HL-60 (cell line): ENCODE measurements around the gene AK5.
A peak's percentile ranks its signal among the peaks of the same experiment; 100 is the strongest.

Experiments
- DNase-seq, 2 experiments: peaks; one replicate each; pipeline ENCODE4 v3.0.0-alpha.2; 2010 to 2020; ENCODE audit warnings: low read depth in 1 of 2, low spot score in 1 of 2
- H3K27ac ChIP-seq: fragments of 250-450 bp; sonication (Bioruptor Pico); replicated peaks from 2 replicates; pipeline ENCODE4 v1.5.1; 2020; ENCODE audit warnings: mild to moderate bottlenecking, moderate library complexity
- H3K27me3 ChIP-seq: fragments of 250-450 bp; sonication (Bioruptor Pico); 2 replicates; pipeline ENCODE4 v1.5.1; 2021; ENCODE audit warnings: mild to moderate bottlenecking, moderate library complexity; ENCODE audit not compliant: insufficient read depth, poor library complexity, severe bottlenecking
- H3K4me3 ChIP-seq: replicated peaks from 2 replicates; pipeline ENCODE4 v1.5.1; 2011; ENCODE audit warnings: mild to moderate bottlenecking, control low read depth, low read length; ENCODE audit not compliant: insufficient read depth
- CTCF ChIP-seq: IDR thresholded peaks from one replicate; pipeline ENCODE4 v1.5.1; 2011; ENCODE audit warnings: low read length, control low read depth, inconsistent platforms; ENCODE audit not compliant: insufficient read depth
- GABPA ChIP-seq: IDR thresholded peaks from 2 replicates; pipeline ENCODE4 v1.6.1; 2012; ENCODE audit warnings: low read depth
- POLR2AphosphoS5 ChIP-seq: IDR thresholded peaks from 2 replicates; pipeline ENCODE4 v1.6.1; 2012; ENCODE audit warnings: low read depth
- REST ChIP-seq: IDR thresholded peaks from 2 replicates; pipeline ENCODE4 v1.6.1; 2012; ENCODE audit warnings: low read depth; ENCODE audit not compliant: insufficient replicate concordance
- SPI1 ChIP-seq: IDR thresholded peaks from 2 replicates; pipeline ENCODE4 v1.6.1; 2012; ENCODE audit warnings: low read depth, mild to moderate bottlenecking, borderline replicate concordance

The AK5 gene

DNA sequence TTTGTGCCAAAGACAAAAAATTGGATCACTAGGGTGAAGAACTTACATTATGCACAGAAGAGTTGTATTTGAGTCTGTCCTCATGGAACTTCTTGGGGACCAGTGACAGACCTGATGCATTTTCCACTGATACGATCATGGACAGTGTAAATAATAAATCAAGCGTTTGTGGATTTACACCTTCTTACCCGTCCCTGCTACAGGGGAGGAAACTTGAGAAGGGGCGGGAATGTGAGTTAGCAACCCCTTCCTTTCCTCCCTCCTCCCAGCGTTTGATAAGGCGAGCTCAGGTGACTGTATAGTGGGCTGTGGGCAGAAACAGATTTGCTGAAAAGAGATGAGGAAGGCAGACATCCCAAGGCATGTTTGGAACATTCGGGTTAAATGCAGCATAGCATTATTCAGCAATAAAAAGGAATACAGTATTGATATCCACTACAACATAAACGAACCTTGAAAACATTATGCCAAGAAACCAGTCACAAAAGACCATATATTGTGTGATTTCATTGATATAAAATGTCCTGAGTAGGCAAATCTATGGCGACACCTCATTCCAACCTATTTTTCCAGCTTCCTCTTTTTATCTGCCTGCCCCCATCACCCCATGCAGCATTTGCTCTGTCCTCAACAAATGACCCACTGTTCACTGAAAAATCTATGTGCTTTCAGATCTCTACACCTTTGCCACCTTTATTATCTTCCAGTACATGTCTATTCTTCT lies 271.9 kb downstream of the AK5 start:
- no peak for DNase-seq
- H3K27me3 ChIP-seq = no peaks in the 10 kb centered on the region
- TF ChIP-seq REST = no peak
- TF ChIP-seq GABPA = no peak
- TF ChIP-seq SPI1 = peak; percentile 44; the same call in 1 of the 2 replicates
- H3K27ac ChIP-seq = no peak overlapping the region
- H3K4me3 ChIP-seq = no peak overlapping the region

- no peak for DNase-seq
- Histone ChIP-seq H3K27me3 (no peaks in the 10 kb centered on the region), H3K27ac (peak overlapping the region; percentile 17), H3K4me3 (no peak overlapping the region)
- TF ChIP-seq GABPA (no peak), REST (no peak), SPI1 (no peak), CTCF (no peak), POLR2AphosphoS5 (no peak)
These were observed 274.2 kb downstream of the AK5 start for GRCh38 chr1:77556045-77556444.

GRCh38 chr1:77557053-77557452 lies 275.2 kb downstream of the AK5 start:
- H3K27ac ChIP-seq = no peak overlapping the region
- DNase-seq = no peak
- H3K27me3 ChIP-seq = no peaks in the 10 kb centered on the region

GRCh38 chr1:77558591-77559164 lies 276.9 kb downstream of the AK5 start:
- TF ChIP-seq CTCF (no peak), POLR2AphosphoS5 (peak; percentile 32; the same call in 1 of the 2 replicates)
- DNase-seq = no peak
- H3K27me3 ChIP-seq = no peaks in the 10 kb centered on the region
- H3K27ac ChIP-seq = no peak overlapping the region
- no peak overlapping the region for H3K4me3 ChIP-seq

More at GRCh38 chr1:77557053-77557452, 275.2 kb downstream of the AK5 start:
- H3K4me3 ChIP-seq = no peak overlapping the region
- no peak for TF ChIP-seq GABPA

- DNase-seq = no peak
- H3K27me3 ChIP-seq = no peaks in the 10 kb centered on the region
- H3K27ac ChIP-seq = no peak overlapping the region
- H3K4me3 ChIP-seq = no peak overlapping the region
- TF ChIP-seq GABPA (no peak), POLR2AphosphoS5 (peak; percentile 21; the same call in 1 of the 2 replicates)
These were observed 278.9 kb downstream of the AK5 start for GRCh38 chr1:77560741-77561140.
